Brain microvascular endothelial cell (primary cell): ENCODE data around the gene ANXA6.

Experiments used
- DNase-seq: peaks from one replicate; pipeline ENCODE4 v3.0.0-alpha.2; 2020
- H3K27ac ChIP-seq: fragments of 250-450 bp; sonication (Bioruptor Pico); 2 replicates; pipeline ENCODE4 v1.5.1; 2020; ENCODE audit warnings: mild to moderate bottlenecking, moderate library complexity
- H3K27me3 ChIP-seq: fragments of 250-450 bp; sonication (Bioruptor Pico); replicated peaks from 2 replicates; pipeline ENCODE4 v1.5.1; 2020; ENCODE audit warnings: mild to moderate bottlenecking
- H3K36me3 ChIP-seq: fragments of 250-450 bp; sonication (Bioruptor Pico); replicated peaks from 2 replicates; pipeline ENCODE4 v1.5.1; 2020; ENCODE audit warnings: mild to moderate bottlenecking
- H3K4me3 ChIP-seq: 2 replicates; pipeline ENCODE4 v1.5.1; 2011; ENCODE audit warnings: low read depth, mild to moderate bottlenecking, control low read depth, low read length, moderate library complexity
- CTCF ChIP-seq: IDR thresholded peaks from 2 replicates; pipeline ENCODE4 v1.5.1; 2011; ENCODE audit warnings: low read depth, mild to moderate bottlenecking, moderate library complexity, low read length, control low read depth, inconsistent platforms; ENCODE audit errors: missing control alignments
- in situ Hi-C: cut with HindIII; loops from 2 replicates; pipeline ENCODE4 v1.10.0; 2017; ENCODE audit warnings: low sequenced_read_pairs, low pct_ligation_motif_present

The ANXA6 gene

DNA sequence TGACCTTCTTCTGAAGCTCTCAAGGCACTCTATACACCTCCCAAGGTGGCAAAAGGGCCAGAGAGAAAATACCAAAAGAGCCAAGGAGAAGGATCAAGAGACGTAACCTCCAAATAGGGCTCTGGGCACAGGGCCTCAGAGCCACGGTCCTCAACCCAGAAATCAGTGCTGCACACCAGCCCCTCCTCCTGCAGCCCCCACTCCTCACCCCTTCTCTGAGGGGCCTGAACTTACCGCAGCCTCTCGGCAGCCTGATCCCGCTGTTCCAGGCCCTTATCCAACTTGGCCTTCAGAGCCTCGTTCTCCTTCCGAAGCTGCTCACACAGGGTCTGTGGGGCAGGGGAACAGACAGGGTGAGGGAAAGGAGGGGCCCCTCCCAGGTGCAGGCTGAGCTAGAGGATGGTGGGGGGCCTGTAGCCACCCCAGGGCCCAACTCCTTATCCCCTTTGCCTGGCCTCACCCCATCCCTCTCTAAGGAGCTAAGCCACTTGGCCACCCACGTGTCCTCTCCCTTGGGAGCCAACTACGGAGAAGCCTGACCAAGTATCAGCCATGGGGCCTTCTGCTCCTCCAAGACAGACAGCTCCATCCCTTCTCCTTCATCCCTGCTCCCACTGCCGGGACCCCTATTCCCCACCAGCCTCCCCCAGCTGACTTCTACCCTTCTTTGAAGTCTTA lies 105.5 kb downstream of the ANXA6 start:
- in situ Hi-C loops = no loop called here
- no peak for TF ChIP-seq CTCF
- Histone ChIP-seq H3K27me3 (no peaks in the 10 kb centered on the region), H3K27ac (no peak overlapping the region), H3K4me3 (no peak overlapping the region), H3K36me3 (peaks cover 69% of the 10 kb centered on the region)
- DNase-seq = no peak

GRCh38 chr5:151051066-151051930 lies 106.3 kb downstream of the ANXA6 start:
- Histone ChIP-seq H3K4me3 (no peak overlapping the region), H3K36me3 (peaks cover 69% of the 10 kb centered on the region), H3K27ac (no peak overlapping the region), H3K27me3 (no peaks in the 10 kb centered on the region)
- DNase-seq = peak; percentile 81
- in situ Hi-C loops = no loop called here
- TF ChIP-seq CTCF = peak; percentile 95
